HepG2 (cell line): ENCODE data around the gene SLC43A3. TPM values are rescaled to one million over a fixed set of nuclear protein-coding genes. Genes with fewer than 3 reads are reported as not detected.

Source experiments
- AKAP8 ChIP-seq: sonication (generic); formaldehyde crosslinking; IDR thresholded peaks from 2 replicates; pipeline ENCODE4 v1.5.1; 2020; ENCODE audit warnings: mild to moderate bottlenecking, missing genetic modification reagents
- FOSL1 ChIP-seq: sonication (generic); formaldehyde crosslinking; IDR thresholded peaks from 2 replicates; pipeline ENCODE4 v1.9.0; 2021; ENCODE audit warnings: missing genetic modification reagents, borderline replicate concordance
- GMEB2 ChIP-seq: IDR thresholded peaks from 2 replicates; pipeline ENCODE4 v1.6.1; 2016; ENCODE audit warnings: missing biosample characterization, missing genetic modification reagents, low read depth
- GRHL1 ChIP-seq: sonication (generic); formaldehyde crosslinking; conservative IDR thresholded peaks from 2 replicates; pipeline ENCODE4 v1.8.0; 2022; ENCODE audit warnings: missing genetic modification reagents
- POGK ChIP-seq: sonication (generic); formaldehyde crosslinking; conservative IDR thresholded peaks from 2 replicates; pipeline ENCODE4 v1.8.0; 2022; ENCODE audit warnings: mild to moderate bottlenecking, moderate library complexity, missing genetic modification reagents
- SATB2 ChIP-seq: sonication (generic); formaldehyde crosslinking; IDR thresholded peaks from 2 replicates; pipeline ENCODE4 v1.5.0; 2020; ENCODE audit warnings: missing genetic modification reagents
- ZNF749 ChIP-seq: sonication (generic); formaldehyde crosslinking; IDR thresholded peaks from 2 replicates; pipeline ENCODE4 v1.8.0; 2022; ENCODE audit warnings: mild to moderate bottlenecking, missing genetic modification reagents, moderate library complexity, borderline replicate concordance
- ZSCAN20 ChIP-seq: sonication (generic); formaldehyde crosslinking; IDR thresholded peaks from 2 replicates; pipeline ENCODE4 v1.4.0; 2020; ENCODE audit warnings: missing genetic modification reagents, mild to moderate bottlenecking, borderline replicate concordance
- polyA plus RNA-seq, 8 experiments: library from polyadenylated mRNA; depleted of rRNA in 3 of 8; stranded (reverse) in 7 of 8; unstranded in 1 of 8; fragments of >200 nt; fragmentation: Illumina TruSeq in 4 of 8; extraction: Trizol in 4 of 8; gene quantifications; 2 replicates each; pipeline versions ENCODE4 v1.2.1 to v1.2.3, GENCODE V29; 2011 to 2016; ENCODE audit warnings: low read depth in 4 of 8, missing spikeins in 1 of 8, mixed read lengths in 1 of 8; ENCODE audit not compliant: insufficient read depth in 1 of 8
- total RNA-seq, 5 experiments: library from RNA; depleted of rRNA; stranded (reverse); fragments of >200 nt; fragmentation: Illumina TruSeq; extraction: Trizol; gene quantifications; 2 replicates each; pipeline ENCODE4 v1.2.3, GENCODE V29; 2016; ENCODE audit warnings: low read depth in 1 of 5

The SLC43A3 gene
- total and polyA plus RNA-seq, 2 of the 13 experiments (the other 11 are each of a cell fraction or from before 2014, with no cell fraction given): 2.6 TPM; not detected in 1

- TF ChIP-seq GRHL1 (CRISPR knock-in tag) (no peak), AKAP8 (no peak), POGK (CRISPR knock-in tag) (peak; percentile 57; the same call in 1 of the 2 replicates), FOSL1 (CRISPR knock-in tag) (no peak), SATB2 (CRISPR knock-in tag) (no peak), GMEB2 (no peak), ZSCAN20 (CRISPR knock-in tag) (no peak), ZNF749 (no peak)
Observed at GRCh38 chr11:57458060-57458409, 31.1 kb upstream of the SLC43A3 start (continued).
